Osteoblast (primary cell): ENCODE data around the gene DNMT3A. TPM values are rescaled to one million over a fixed set of nuclear protein-coding genes. Genes with fewer than 3 reads are reported as not detected.
A peak's percentile ranks its signal among the peaks of the same experiment; 100 is the strongest.

Experiments
- DNase-seq: peaks from one replicate; pipeline ENCODE4 v3.0.0; 2011; ENCODE audit warnings: low spot score, mixed read lengths; ENCODE audit not compliant: insufficient read length; ENCODE audit errors: missing footprints
- H2AFZ ChIP-seq: 2 replicates; pipeline ENCODE4 v1.6.0; 2011; ENCODE audit warnings: mild to moderate bottlenecking, low read length
- H3K27ac ChIP-seq: 2 replicates; pipeline ENCODE4 v1.5.1; 2011; ENCODE audit warnings: mild to moderate bottlenecking, low read depth, low read length, moderate library complexity
- H3K27me3 ChIP-seq: 2 replicates; pipeline ENCODE4 v1.6.0; 2012; ENCODE audit warnings: mild to moderate bottlenecking, control low read depth, inconsistent platforms, low read length, moderate library complexity; ENCODE audit not compliant: insufficient read depth
- H3K36me3 ChIP-seq: 2 replicates; pipeline ENCODE4 v1.5.1; 2011; ENCODE audit warnings: mild to moderate bottlenecking, low read length, control low read depth, moderate library complexity; ENCODE audit not compliant: insufficient read depth
- H3K4me1 ChIP-seq: 2 replicates; pipeline ENCODE4 v1.5.1; 2011; ENCODE audit warnings: mild to moderate bottlenecking, low read length, control low read depth, moderate library complexity; ENCODE audit not compliant: insufficient read depth
- H3K4me2 ChIP-seq: 2 replicates; pipeline ENCODE4 v1.6.0; 2011; ENCODE audit warnings: mild to moderate bottlenecking, low read length; ENCODE audit not compliant: insufficient read depth
- H3K4me3 ChIP-seq: fragments of 200-600 bp; sonication (generic); 3 replicates; pipeline ENCODE4 v1.5.1; 2012; ENCODE audit warnings: mild to moderate bottlenecking, low read length, inconsistent platforms; ENCODE audit not compliant: insufficient read depth
- H3K79me2 ChIP-seq: 2 replicates; pipeline ENCODE4 v1.6.0; 2012; ENCODE audit warnings: mild to moderate bottlenecking, low read length, control low read depth, inconsistent platforms; ENCODE audit not compliant: insufficient read depth
- H3K9me3 ChIP-seq: 2 replicates; pipeline ENCODE4 v1.5.1; 2011; ENCODE audit warnings: low read depth, low read length, control low read depth
- H4K20me1 ChIP-seq: 2 replicates; pipeline ENCODE4 v1.6.0; 2012; ENCODE audit warnings: mild to moderate bottlenecking, low read length, control low read depth; ENCODE audit not compliant: insufficient read depth
- total RNA-seq: library from RNA; depleted of rRNA; stranded (reverse); fragments of >200 nt; gene quantifications from 2 replicates; pipeline ENCODE4 v1.2.3, GENCODE V29; 2012
- TF ChIP-seq, protein P1 (sequence below): IDR thresholded peaks from 2 replicates; pipeline ENCODE4 v1.5.1; 2011; ENCODE audit warnings: mild to moderate bottlenecking, low read depth, low read length, moderate library complexity; ENCODE audit errors: extremely low read depth

DNMT3A gene
- total RNA-seq, 1 donor, result 18.5 TPM

- no peaks in the 10 kb centered on the region for H3K9me3 ChIP-seq
- peaks cover 12% of the 10 kb centered on the region for H3K4me1 ChIP-seq
- H3K36me3 ChIP-seq, result no peaks in the 10 kb centered on the region
- H3K4me2 ChIP-seq, result no peak overlapping the region
- no peaks in the 10 kb centered on the region for H3K79me2 ChIP-seq
- H4K20me1 ChIP-seq, result no peaks in the 10 kb centered on the region
- no peaks in the 10 kb centered on the region for H3K27me3 ChIP-seq
- no peak overlapping the region for H3K4me3 ChIP-seq
- no peak overlapping the region for H3K27ac ChIP-seq
- H2AFZ ChIP-seq, result no peak overlapping the region
- no peak for DNase-seq
- TF ChIP-seq, protein P1, sequence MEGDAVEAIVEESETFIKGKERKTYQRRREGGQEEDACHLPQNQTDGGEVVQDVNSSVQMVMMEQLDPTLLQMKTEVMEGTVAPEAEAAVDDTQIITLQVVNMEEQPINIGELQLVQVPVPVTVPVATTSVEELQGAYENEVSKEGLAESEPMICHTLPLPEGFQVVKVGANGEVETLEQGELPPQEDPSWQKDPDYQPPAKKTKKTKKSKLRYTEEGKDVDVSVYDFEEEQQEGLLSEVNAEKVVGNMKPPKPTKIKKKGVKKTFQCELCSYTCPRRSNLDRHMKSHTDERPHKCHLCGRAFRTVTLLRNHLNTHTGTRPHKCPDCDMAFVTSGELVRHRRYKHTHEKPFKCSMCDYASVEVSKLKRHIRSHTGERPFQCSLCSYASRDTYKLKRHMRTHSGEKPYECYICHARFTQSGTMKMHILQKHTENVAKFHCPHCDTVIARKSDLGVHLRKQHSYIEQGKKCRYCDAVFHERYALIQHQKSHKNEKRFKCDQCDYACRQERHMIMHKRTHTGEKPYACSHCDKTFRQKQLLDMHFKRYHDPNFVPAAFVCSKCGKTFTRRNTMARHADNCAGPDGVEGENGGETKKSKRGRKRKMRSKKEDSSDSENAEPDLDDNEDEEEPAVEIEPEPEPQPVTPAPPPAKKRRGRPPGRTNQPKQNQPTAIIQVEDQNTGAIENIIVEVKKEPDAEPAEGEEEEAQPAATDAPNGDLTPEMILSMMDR, result no peak
These were observed 36.2 kb upstream of the DNMT3A start for GRCh38 chr2:25377822-25378421.

GRCh38 chr2:25376750-25377621, 35.3 kb upstream of the DNMT3A start:
- Histone ChIP-seq H3K4me3 (peak overlapping the region; percentile 64), H3K27me3 (no peaks in the 10 kb centered on the region), H3K36me3 (no peaks in the 10 kb centered on the region), H3K79me2 (no peaks in the 10 kb centered on the region), H2AFZ (peak overlapping the region; percentile 82), H3K27ac (no peak overlapping the region), H3K9me3 (no peaks in the 10 kb centered on the region), H3K4me1 (peaks cover 12% of the 10 kb centered on the region), H4K20me1 (no peaks in the 10 kb centered on the region), H3K4me2 (peak overlapping the region; percentile 91)
- peak; percentile 98 for DNase-seq
- TF ChIP-seq, protein P1, result peak; percentile 80

DNA sequence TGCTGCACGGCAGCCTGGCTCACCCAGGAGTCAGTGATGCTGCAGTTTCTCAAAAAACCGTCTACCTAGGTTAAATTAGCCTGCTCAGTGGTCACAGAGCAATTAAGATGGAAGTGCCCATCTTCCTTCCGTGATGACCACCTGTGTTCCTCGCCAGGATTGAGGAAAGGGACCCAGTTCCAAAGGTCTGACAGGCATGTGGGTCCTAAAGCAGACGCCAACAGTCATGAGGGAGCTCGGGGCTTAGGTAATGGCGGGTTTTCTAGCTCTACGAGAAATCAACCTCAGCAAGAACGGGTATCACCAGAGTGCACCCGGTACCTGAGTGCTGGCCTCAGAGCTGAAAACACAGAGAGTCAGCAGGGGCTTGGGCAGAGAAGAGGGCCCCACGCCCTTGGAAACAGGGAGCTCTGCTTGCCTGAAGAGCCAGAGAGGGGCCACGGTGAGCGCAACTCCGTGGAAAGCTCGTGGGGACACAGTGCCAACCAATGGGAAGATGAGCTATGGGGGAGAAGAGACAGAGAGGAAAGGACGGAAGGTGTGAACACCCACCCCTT, 34.3 kb upstream of the DNMT3A start:
- no peaks in the 10 kb centered on the region for H3K36me3 ChIP-seq
- H3K9me3 ChIP-seq, result no peaks in the 10 kb centered on the region
- no peak overlapping the region for H3K27ac ChIP-seq
- peak overlapping the region; percentile 64 for H3K4me3 ChIP-seq
- peak overlapping the region; percentile 91 for H3K4me2 ChIP-seq
- no peaks in the 10 kb centered on the region for H3K79me2 ChIP-seq
- TF ChIP-seq, protein P1, result no peak
- DNase-seq, result peak; percentile 38
- H3K4me1 ChIP-seq, result peaks cover 12% of the 10 kb centered on the region
- H3K27me3 ChIP-seq, result no peaks in the 10 kb centered on the region
- H4K20me1 ChIP-seq, result no peaks in the 10 kb centered on the region
- peak overlapping the region; percentile 69 for H2AFZ ChIP-seq

- Histone ChIP-seq H3K4me1 (peaks cover 12% of the 10 kb centered on the region), H3K27ac (no peak overlapping the region), H3K4me3 (no peak overlapping the region), H3K36me3 (no peaks in the 10 kb centered on the region), H3K79me2 (no peaks in the 10 kb centered on the region), H4K20me1 (no peaks in the 10 kb centered on the region), H3K4me2 (no peak overlapping the region), H2AFZ (no peak overlapping the region), H3K27me3 (no peaks in the 10 kb centered on the region), H3K9me3 (no peaks in the 10 kb centered on the region)
- TF ChIP-seq, protein P1, result no peak
- DNase-seq, result no peak
These were observed 33.8 kb upstream of the DNMT3A start for GRCh38 chr2:25375371-25375988.
